Esophagus muscularis mucosa (tissue), 4 donors: Measurements from ENCODE around the gene TPH1.

Experiments used
- EP300 ChIP-seq: sonication (generic); formaldehyde crosslinking; IDR thresholded peaks from one replicate; pipeline ENCODE4 v1.6.1; 2017; ENCODE audit warnings: antibody characterized with exemption
- POLR2A ChIP-seq: fragments of 450-650 bp; IDR thresholded peaks from one replicate; pipeline ENCODE4 v1.6.1; 2017; ENCODE audit warnings: antibody characterized with exemption, moderate library complexity, mild to moderate bottlenecking, low read depth
- POLR2AphosphoS5 ChIP-seq, 2 donors: sonication (generic); formaldehyde crosslinking; IDR thresholded peaks; one replicate each; pipeline ENCODE4 v1.6.1; 2017; ENCODE audit warnings: antibody characterized with exemption in 2 of 2
- TF ChIP-seq, protein P1 (sequence below), 3 experiments: fragments of 200-600 bp in 2 of 3; fragments of 450-650 bp in 1 of 3; sonication (generic) in 2 of 3; IDR thresholded peaks; one replicate each; pipeline ENCODE4 v1.5.1; 2017 to 2019; ENCODE audit warnings: antibody characterized with exemption in 3 of 3, mild to moderate bottlenecking in 2 of 3, moderate library complexity in 1 of 3

DNA sequence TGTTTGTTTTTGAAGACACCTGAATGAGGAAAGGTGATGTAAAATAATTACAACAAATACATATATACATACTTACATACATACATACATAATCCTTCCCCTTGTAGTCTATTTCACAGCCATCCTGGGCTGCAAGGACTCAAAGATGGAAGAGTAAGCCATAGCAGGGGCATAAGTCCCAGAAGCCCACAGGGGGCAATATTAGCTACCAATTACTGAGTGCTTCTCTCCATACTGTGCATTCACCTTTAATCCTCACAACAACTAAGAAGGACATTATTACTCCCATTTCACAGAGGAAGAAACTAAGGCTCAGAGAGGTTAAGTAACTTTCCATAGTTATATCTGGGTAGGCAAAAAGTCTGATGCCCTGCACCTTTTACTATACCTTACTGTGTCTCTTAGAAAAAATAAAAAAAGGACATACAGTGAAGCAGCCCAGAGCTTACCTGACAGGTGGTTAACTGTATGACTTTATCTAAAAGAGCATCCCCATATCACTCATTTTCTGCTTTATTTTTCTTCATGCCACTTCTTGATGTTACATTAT lies 35.9 kb downstream of the TPH1 start:
- TF ChIP-seq POLR2A (no peak), POLR2AphosphoS5 (IDR thresholded peaks at IDR 0.05) (no peak), EP300 (no peak)
- TF ChIP-seq, protein P1, sequence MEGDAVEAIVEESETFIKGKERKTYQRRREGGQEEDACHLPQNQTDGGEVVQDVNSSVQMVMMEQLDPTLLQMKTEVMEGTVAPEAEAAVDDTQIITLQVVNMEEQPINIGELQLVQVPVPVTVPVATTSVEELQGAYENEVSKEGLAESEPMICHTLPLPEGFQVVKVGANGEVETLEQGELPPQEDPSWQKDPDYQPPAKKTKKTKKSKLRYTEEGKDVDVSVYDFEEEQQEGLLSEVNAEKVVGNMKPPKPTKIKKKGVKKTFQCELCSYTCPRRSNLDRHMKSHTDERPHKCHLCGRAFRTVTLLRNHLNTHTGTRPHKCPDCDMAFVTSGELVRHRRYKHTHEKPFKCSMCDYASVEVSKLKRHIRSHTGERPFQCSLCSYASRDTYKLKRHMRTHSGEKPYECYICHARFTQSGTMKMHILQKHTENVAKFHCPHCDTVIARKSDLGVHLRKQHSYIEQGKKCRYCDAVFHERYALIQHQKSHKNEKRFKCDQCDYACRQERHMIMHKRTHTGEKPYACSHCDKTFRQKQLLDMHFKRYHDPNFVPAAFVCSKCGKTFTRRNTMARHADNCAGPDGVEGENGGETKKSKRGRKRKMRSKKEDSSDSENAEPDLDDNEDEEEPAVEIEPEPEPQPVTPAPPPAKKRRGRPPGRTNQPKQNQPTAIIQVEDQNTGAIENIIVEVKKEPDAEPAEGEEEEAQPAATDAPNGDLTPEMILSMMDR (IDR thresholded peaks at IDR 0.05), result no peak
